ENCODE results near the gene LRRFIP2.

The LRRFIP2 gene

GRCh38 chr3:37025561-37026335, 148.6 kb downstream of the LRRFIP2 start:
- Histone ChIP-seq H3K4me3 (no peak overlapping the region), H3K4me1 (peaks cover 0 to 42% (median 19%) of the 10 kb centered on the region in 4 donors), H3K9me3 (no peaks in the 10 kb centered on the region), H3K27ac (peak overlapping the region in 1 of 2 donors; percentile 25), H3K27me3 (no peaks in the 10 kb centered on the region), H3K36me3 (peaks cover 27 to 77% (median 45%) of the 10 kb centered on the region in 3 donors)
- no peak for DNase-seq
- intact Hi-C loops (cut with DNase I; ENCODE audit: low total_unique reads): no loop called here
- TF ChIP-seq CTCF (IDR thresholded peaks at IDR 0.05): no peak

- Histone ChIP-seq H3K36me3 (peaks cover 34 to 80% (median 54%) of the 10 kb centered on the region in 3 donors), H3K27ac (no peak overlapping the region), H3K4me1 (peaks cover 0 to 34% (median 10%) of the 10 kb centered on the region in 4 donors), H3K9me3 (no peaks in the 10 kb centered on the region), H3K4me3 (no peak overlapping the region), H3K27me3 (no peaks in the 10 kb centered on the region)
- no peak for DNase-seq
- intact Hi-C loops (cut with DNase I; ENCODE audit: low total_unique reads): no loop called here
- TF ChIP-seq CTCF (IDR thresholded peaks at IDR 0.05): no peak
Measured at GRCh38 chr3:37024820-37025405, 149.5 kb downstream of the LRRFIP2 start.

GRCh38 chr3:37024092-37024491, 150.3 kb downstream of the LRRFIP2 start:
- H3K36me3 ChIP-seq: peaks cover 42 to 84% (median 62%) of the 10 kb centered on the region in 3 donors
- no peaks in the 10 kb centered on the region for H3K9me3 ChIP-seq
- H3K4me1 ChIP-seq: peaks cover 0 to 26% (median 5%) of the 10 kb centered on the region in 4 donors
- peak; percentile 46 to 61 for TF ChIP-seq CTCF (IDR thresholded peaks at IDR 0.05)
- H3K4me3 ChIP-seq: no peak overlapping the region
- no peaks in the 10 kb centered on the region for H3K27me3 ChIP-seq
- no peak overlapping the region for H3K27ac ChIP-seq
- intact Hi-C loops (cut with DNase I; ENCODE audit: low total_unique reads): no loop called here
- DNase-seq: no peak

DNA sequence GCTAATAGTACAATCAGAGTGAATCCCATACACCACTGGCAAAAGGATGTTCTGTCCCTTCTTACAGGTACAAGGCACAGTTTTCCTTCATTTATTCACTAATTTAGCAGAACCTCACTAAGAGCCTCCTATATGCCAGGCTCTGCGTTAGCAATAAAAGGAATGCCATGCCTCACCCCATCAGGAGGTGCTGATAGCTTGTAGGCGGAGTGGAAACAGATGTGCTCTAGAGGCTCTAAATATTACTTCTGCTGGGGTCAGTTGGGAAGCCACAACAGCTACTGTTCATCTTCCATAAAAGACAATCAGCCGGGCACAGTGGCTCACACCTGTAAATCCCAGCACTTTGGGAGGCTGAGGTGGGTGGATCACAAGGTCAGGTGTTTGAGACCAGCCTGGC, 156.7 kb downstream of the LRRFIP2 start:
- intact Hi-C loops (cut with DNase I; ENCODE audit: low total_unique reads): no loop called here
- DNase-seq: no peak
- no peak overlapping the region for H3K27ac ChIP-seq
- H3K9me3 ChIP-seq: no peaks in the 10 kb centered on the region
- no peaks in the 10 kb centered on the region for H3K27me3 ChIP-seq
- H3K4me1 ChIP-seq: no peaks in the 10 kb centered on the region
- peaks cover 62 to 97% (median 96%) of the 10 kb centered on the region in 3 donors for H3K36me3 ChIP-seq
- no peak overlapping the region for H3K4me3 ChIP-seq
- no peak for TF ChIP-seq CTCF (IDR thresholded peaks at IDR 0.05)

GRCh38 chr3:37016903-37017302, 157.5 kb downstream of the LRRFIP2 start:
- intact Hi-C loops (cut with DNase I; ENCODE audit: low total_unique reads): no loop called here
- Histone ChIP-seq H3K4me3 (no peak overlapping the region), H3K27ac (no peak overlapping the region), H3K4me1 (no peaks in the 10 kb centered on the region), H3K9me3 (no peaks in the 10 kb centered on the region), H3K36me3 (peaks cover 66 to 97% (median 96%) of the 10 kb centered on the region in 3 donors), H3K27me3 (no peaks in the 10 kb centered on the region)
- no peak for DNase-seq
- TF ChIP-seq CTCF (IDR thresholded peaks at IDR 0.05): no peak

Data from tibial artery (tissue), 4 donors.